ENCODE data around the gene FOXM1. TPM values are rescaled to one million over a fixed set of nuclear protein-coding genes. Genes with fewer than 3 reads are reported as not detected.

FOXM1 gene
- total and polyA plus RNA-seq, 2 of the 13 experiments (the other 11 are each of a cell fraction or from before 2014, with no cell fraction given): 17.1 to 25.9 TPM

DNA sequence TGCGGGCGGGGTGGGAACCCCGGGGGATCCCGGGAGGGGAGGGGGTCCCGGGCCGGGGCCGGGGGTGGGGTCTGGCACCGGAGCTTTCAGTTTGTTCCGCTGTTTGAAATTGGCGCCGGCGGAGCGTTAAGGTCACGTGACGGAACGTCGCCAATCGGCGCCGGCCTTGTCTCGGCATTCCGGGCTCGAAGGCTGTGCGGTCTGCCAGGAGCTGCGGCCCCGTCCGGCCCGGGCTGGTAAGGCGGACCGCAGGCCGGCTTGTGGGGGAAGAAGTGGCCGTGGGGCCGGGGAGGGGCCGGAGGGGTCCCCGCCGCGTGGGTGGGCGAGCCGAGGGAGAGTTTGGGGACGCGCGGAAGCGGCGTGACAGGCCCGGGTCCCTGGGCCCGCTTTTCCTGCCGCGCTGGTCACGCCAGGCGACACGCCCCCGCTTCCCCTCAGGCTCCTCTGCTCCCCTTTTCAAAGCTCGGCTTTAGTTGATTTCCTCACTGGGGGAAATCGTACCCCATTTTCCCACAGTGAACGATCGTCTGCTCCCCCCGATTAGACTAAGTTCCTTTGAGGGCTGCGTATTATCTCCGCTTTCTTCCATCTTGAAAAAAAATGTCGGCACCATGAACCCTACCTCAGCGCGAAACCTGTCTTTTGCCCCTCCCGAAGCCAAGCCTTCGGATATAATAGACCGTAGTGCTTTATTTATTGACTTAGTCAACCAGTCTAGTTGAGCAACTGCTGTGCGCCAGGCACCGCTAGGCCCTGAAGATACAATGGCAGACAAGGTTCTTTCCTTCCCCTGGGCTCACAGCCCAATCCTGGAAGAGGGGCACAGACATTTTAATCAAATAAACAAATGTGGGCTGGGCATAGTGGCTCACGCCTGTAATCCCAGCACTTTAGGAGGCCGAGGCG, at the start of gene FOXM1, which contains the start of gene RHNO1 (continued):
- TF ChIP-seq, protein P1, sequence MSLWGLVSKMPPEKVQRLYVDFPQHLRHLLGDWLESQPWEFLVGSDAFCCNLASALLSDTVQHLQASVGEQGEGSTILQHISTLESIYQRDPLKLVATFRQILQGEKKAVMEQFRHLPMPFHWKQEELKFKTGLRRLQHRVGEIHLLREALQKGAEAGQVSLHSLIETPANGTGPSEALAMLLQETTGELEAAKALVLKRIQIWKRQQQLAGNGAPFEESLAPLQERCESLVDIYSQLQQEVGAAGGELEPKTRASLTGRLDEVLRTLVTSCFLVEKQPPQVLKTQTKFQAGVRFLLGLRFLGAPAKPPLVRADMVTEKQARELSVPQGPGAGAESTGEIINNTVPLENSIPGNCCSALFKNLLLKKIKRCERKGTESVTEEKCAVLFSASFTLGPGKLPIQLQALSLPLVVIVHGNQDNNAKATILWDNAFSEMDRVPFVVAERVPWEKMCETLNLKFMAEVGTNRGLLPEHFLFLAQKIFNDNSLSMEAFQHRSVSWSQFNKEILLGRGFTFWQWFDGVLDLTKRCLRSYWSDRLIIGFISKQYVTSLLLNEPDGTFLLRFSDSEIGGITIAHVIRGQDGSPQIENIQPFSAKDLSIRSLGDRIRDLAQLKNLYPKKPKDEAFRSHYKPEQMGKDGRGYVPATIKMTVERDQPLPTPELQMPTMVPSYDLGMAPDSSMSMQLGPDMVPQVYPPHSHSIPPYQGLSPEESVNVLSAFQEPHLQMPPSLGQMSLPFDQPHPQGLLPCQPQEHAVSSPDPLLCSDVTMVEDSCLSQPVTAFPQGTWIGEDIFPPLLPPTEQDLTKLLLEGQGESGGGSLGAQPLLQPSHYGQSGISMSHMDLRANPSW (CRISPR knock-in tag; IDR thresholded peaks at IDR 0.05; ENCODE audit: borderline replicate concordance): no peak
- 0 out of 2 replicates have a peak, but pooled peaks have one; percentile 40 for TF ChIP-seq ZNF543 (CRISPR knock-in tag; IDR thresholded peaks at IDR 0.05)
- 0 out of 2 replicates have a peak, but pooled peaks have one; percentile 38 for TF ChIP-seq HOXA3 (CRISPR knock-in tag; IDR thresholded peaks at IDR 0.05)
- peak; percentile 72 for TF ChIP-seq CEBPG (CRISPR knock-in tag; IDR thresholded peaks at IDR 0.05)
- TF ChIP-seq PHF20 (CRISPR knock-in tag; IDR thresholded peaks at IDR 0.05): peak; percentile 69; the same call in 1 of the 2 replicates
- TF ChIP-seq TEAD3 (CRISPR knock-in tag; optimal IDR thresholded peaks at IDR 0.05; ENCODE audit: borderline replicate concordance): peak; percentile 81
- 0 out of 2 replicates have a peak, but pooled peaks have one; percentile 11 for TF ChIP-seq BCL6 (CRISPR knock-in tag; IDR thresholded peaks at IDR 0.05)
- no peak for TF ChIP-seq ZNF546 (CRISPR knock-in tag; conservative IDR thresholded peaks at IDR 0.05)
- TF ChIP-seq ARNT2 (CRISPR knock-in tag; IDR thresholded peaks at IDR 0.05; ENCODE audit: low read depth): peak; percentile 85
- no peak for TF ChIP-seq HCFC1 (IDR thresholded peaks at IDR 0.05; ENCODE audit: low read depth, low read length)
- peak; percentile 90 for TF ChIP-seq RBFOX2 (IDR thresholded peaks at IDR 0.05; ENCODE audit: low read depth, low read length)
- no peak for TF ChIP-seq ZNF564 (CRISPR knock-in tag; IDR thresholded peaks at IDR 0.05)
- TF ChIP-seq NRL (CRISPR knock-in tag; IDR thresholded peaks at IDR 0.05; ENCODE audit: borderline replicate concordance): no peak; the same call in 1 of the 2 replicates
- peak; percentile 71 for TF ChIP-seq MXD4 (CRISPR knock-in tag; IDR thresholded peaks at IDR 0.05)
- TF ChIP-seq BRCA1 (CRISPR knock-in tag; IDR thresholded peaks at IDR 0.05): peak; percentile 54; the same call in 1 of the 2 replicates
- 0 out of 2 replicates have a peak, but pooled peaks have one; percentile 60 for TF ChIP-seq ZNF674 (CRISPR knock-in tag; IDR thresholded peaks at IDR 0.05; ENCODE audit: low read depth)
- no peak for TF ChIP-seq ERF (CRISPR knock-in tag; IDR thresholded peaks at IDR 0.05)
- TF ChIP-seq SAFB2 (CRISPR knock-in tag; IDR thresholded peaks at IDR 0.05; ENCODE audit: borderline replicate concordance, low read depth): peak; percentile 28; the same call in 1 of the 2 replicates
- TF ChIP-seq, protein P2, sequence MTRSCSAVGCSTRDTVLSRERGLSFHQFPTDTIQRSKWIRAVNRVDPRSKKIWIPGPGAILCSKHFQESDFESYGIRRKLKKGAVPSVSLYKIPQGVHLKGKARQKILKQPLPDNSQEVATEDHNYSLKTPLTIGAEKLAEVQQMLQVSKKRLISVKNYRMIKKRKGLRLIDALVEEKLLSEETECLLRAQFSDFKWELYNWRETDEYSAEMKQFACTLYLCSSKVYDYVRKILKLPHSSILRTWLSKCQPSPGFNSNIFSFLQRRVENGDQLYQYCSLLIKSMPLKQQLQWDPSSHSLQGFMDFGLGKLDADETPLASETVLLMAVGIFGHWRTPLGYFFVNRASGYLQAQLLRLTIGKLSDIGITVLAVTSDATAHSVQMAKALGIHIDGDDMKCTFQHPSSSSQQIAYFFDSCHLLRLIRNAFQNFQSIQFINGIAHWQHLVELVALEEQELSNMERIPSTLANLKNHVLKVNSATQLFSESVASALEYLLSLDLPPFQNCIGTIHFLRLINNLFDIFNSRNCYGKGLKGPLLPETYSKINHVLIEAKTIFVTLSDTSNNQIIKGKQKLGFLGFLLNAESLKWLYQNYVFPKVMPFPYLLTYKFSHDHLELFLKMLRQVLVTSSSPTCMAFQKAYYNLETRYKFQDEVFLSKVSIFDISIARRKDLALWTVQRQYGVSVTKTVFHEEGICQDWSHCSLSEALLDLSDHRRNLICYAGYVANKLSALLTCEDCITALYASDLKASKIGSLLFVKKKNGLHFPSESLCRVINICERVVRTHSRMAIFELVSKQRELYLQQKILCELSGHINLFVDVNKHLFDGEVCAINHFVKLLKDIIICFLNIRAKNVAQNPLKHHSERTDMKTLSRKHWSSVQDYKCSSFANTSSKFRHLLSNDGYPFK (CRISPR knock-in tag; IDR thresholded peaks at IDR 0.05; ENCODE audit: borderline replicate concordance): peak; percentile 39; the same call in 1 of the 2 replicates
- no peak for TF ChIP-seq HDAC6 (IDR thresholded peaks at IDR 0.05; ENCODE audit: low read depth, low read length)
- TF ChIP-seq ZNF343 (CRISPR knock-in tag; IDR thresholded peaks at IDR 0.05): no peak
- TF ChIP-seq ZNF230 (CRISPR knock-in tag; IDR thresholded peaks at IDR 0.05): no peak
- TF ChIP-seq KDM3A (CRISPR knock-in tag; IDR thresholded peaks at IDR 0.05; ENCODE audit: low read depth): 0 out of 2 replicates have a peak, but pooled peaks have one; percentile 24
- TF ChIP-seq ELF4 (CRISPR knock-in tag; IDR thresholded peaks at IDR 0.05; ENCODE audit: borderline replicate concordance): 0 out of 2 replicates have a peak, but pooled peaks have one; percentile 73
- TF ChIP-seq ZNF253 (CRISPR knock-in tag; IDR thresholded peaks at IDR 0.05; ENCODE audit: borderline replicate concordance): no peak
- TF ChIP-seq ZSCAN30 (CRISPR knock-in tag; IDR thresholded peaks at IDR 0.05): no peak
